ENCODE data around the gene PARD3B.
A peak's percentile ranks its signal among the peaks of the same experiment; 100 is the strongest.

DNA sequence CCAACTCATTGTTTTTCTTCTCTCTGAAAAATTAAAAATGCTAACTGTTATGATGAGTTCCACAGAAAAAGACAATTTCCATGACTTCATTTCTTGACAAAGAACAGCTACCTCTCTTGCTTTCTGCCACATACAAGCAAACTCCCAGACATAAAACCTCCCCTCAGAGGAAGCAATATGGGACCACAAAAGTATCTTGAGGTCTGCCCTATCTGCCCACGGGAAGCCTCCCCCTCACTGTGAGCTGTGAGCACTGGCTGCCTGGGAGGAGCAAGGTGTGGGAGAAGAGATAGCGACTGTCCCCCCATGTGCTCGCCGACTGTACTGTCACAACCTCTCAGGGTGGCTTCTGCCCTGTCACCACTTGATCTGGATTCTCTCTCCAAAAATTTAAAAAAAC, 1067.4 kb downstream of the PARD3B start:
- TF ChIP-seq, protein P1, sequence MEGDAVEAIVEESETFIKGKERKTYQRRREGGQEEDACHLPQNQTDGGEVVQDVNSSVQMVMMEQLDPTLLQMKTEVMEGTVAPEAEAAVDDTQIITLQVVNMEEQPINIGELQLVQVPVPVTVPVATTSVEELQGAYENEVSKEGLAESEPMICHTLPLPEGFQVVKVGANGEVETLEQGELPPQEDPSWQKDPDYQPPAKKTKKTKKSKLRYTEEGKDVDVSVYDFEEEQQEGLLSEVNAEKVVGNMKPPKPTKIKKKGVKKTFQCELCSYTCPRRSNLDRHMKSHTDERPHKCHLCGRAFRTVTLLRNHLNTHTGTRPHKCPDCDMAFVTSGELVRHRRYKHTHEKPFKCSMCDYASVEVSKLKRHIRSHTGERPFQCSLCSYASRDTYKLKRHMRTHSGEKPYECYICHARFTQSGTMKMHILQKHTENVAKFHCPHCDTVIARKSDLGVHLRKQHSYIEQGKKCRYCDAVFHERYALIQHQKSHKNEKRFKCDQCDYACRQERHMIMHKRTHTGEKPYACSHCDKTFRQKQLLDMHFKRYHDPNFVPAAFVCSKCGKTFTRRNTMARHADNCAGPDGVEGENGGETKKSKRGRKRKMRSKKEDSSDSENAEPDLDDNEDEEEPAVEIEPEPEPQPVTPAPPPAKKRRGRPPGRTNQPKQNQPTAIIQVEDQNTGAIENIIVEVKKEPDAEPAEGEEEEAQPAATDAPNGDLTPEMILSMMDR (IDR thresholded peaks at IDR 0.05): no peak
- TF ChIP-seq POLR2A (IDR thresholded peaks at IDR 0.05) (no peak), POLR2AphosphoS5 (IDR thresholded peaks at IDR 0.05) (peak in 1 of 4 donors; percentile 24), EP300 (IDR thresholded peaks at IDR 0.05) (no peak)

Measured in sigmoid colon (tissue), 4 donors.